Left hindlimb (tissue), 1 donor: Measurements from ENCODE around the gene LRRC17.
A peak's percentile ranks its signal among the peaks of the same experiment; 100 is the strongest.

Experiments
- DNase-seq: peaks from one replicate; pipeline ENCODE4 v3.0.0-alpha.2; 2018

Gene LRRC17

GRCh38 chr7:102912742-102913141, at the start of gene LRRC17:
Gene LRRC17, plus strand, starts transcription at chr7:102913000. Its CDS starts 20,914 bp downstream, at chr7:102933914.
- peak; percentile 88 for DNase-seq

GRCh38 chr7:102864958-102865357, 47.8 kb upstream of the LRRC17 start:
- DNase-seq = no peak

- DNase-seq = no peak
These were observed 46.1 kb upstream of the LRRC17 start for GRCh38 chr7:102866535-102867215.

- DNase-seq = no peak
These were observed 43.6 kb upstream of the LRRC17 start for GRCh38 chr7:102869195-102869594.

- DNase-seq = no peak
These were observed 40.3 kb upstream of the LRRC17 start for GRCh38 chr7:102872460-102872859.

- no peak for DNase-seq
These were observed 39.2 kb upstream of the LRRC17 start for GRCh38 chr7:102873470-102874165.

GRCh38 chr7:102874166-102874829, 38.5 kb upstream of the LRRC17 start:
- DNase-seq = no peak

GRCh38 chr7:102874966-102875365, 37.8 kb upstream of the LRRC17 start:
- DNase-seq = no peak

- no peak for DNase-seq
These were observed 37.0 kb upstream of the LRRC17 start for GRCh38 chr7:102875700-102876295.

GRCh38 chr7:102883098-102883860, 29.5 kb upstream of the LRRC17 start:
- no peak for DNase-seq

- DNase-seq = no peak
These were observed 24.1 kb upstream of the LRRC17 start for GRCh38 chr7:102888561-102889233.

GRCh38 chr7:102889851-102890250, 22.9 kb upstream of the LRRC17 start:
- DNase-seq = no peak

- DNase-seq = peak; percentile 33
These were observed 22.4 kb upstream of the LRRC17 start for GRCh38 chr7:102890292-102890970.

- no peak for DNase-seq
These were observed 21.7 kb upstream of the LRRC17 start for GRCh38 chr7:102890971-102891692.

- DNase-seq = peak; percentile 75
These were observed 21.0 kb upstream of the LRRC17 start for GRCh38 chr7:102891693-102892261.

GRCh38 chr7:102892631-102893278, 20.0 kb upstream of the LRRC17 start:
- no peak for DNase-seq

GRCh38 chr7:102895602-102896001, 17.2 kb upstream of the LRRC17 start:
- no peak for DNase-seq

- DNase-seq = no peak
These were observed 16.2 kb upstream of the LRRC17 start for GRCh38 chr7:102896585-102896984.

GRCh38 chr7:102897211-102897631, 15.6 kb upstream of the LRRC17 start:
- DNase-seq = no peak
